Activated B cell treated with CpG ODN at 0.5 μM for 24 hours (primary cell): ENCODE data around the gene NMT1. TPM values are rescaled to one million over a fixed set of nuclear protein-coding genes. Genes with fewer than 3 reads are reported as not detected.

ENCODE experiments used
- ATAC-seq: fragments of 200-7000 bp; cut with Tn5 transposase; one replicate; pipeline ENCODE4 v1.10.0; 2021; ENCODE audit warnings: low read depth, mild to moderate bottlenecking, moderate library complexity
- CTCF ChIA-PET: fragments of 350-600 bp; sonication (Branson Sonifier 250); formaldehyde crosslinking; loops from one replicate; lab custom pipeline; 2021; ENCODE audit warnings: antibody characterized with exemption; lab: Charles Lee
- POLR2A ChIA-PET: fragments of 350-600 bp; sonication (Branson Sonifier 250); formaldehyde crosslinking; loops from one replicate; lab custom pipeline; 2021; ENCODE audit warnings: antibody characterized with exemption; lab: Charles Lee
- DNase-seq: peaks from one replicate; pipeline ENCODE4 v3.0.0; 2022
- H3K27ac Mint-ChIP-seq: one replicate; pipeline ENCODE4 v1.8.0; 2020; ENCODE audit warnings: mixed read lengths
- H3K27me3 Mint-ChIP-seq: one replicate; pipeline ENCODE4 v1.8.0; 2021; ENCODE audit warnings: mixed read lengths
- H3K36me3 Mint-ChIP-seq: one replicate; pipeline ENCODE4 v1.8.0; 2021; ENCODE audit warnings: low read depth, mixed read lengths
- H3K4me1 Mint-ChIP-seq: one replicate; pipeline ENCODE4 v1.8.0; 2021; ENCODE audit warnings: mixed read lengths
- H3K4me3 Mint-ChIP-seq: one replicate; pipeline ENCODE4 v1.8.0; 2020; ENCODE audit warnings: mild to moderate bottlenecking, mixed read lengths
- H3K9me3 Mint-ChIP-seq: one replicate; pipeline ENCODE4 v1.8.0; 2020; ENCODE audit warnings: mixed read lengths
- CTCF ChIP-seq: fragments of 200-600 bp; IDR thresholded peaks from one replicate; pipeline ENCODE4 v1.8.0; 2022; ENCODE audit warnings: antibody characterized with exemption, mild to moderate bottlenecking
- intact Hi-C: fragments of 100-400 bp; cut with micrococcal nuclease; formaldehyde crosslinking; loops from one replicate; pipeline ENCODE4 v1.15.1; 2024
- total RNA-seq: library from RNA; stranded (reverse); gene quantifications from 2 replicates; pipeline ENCODE4 v1.2.3, GENCODE V29; 2022

NMT1 gene
- total RNA-seq, 1 donor from 2014 or later = 154 TPM

GRCh38 chr17:45155483-45155882, 94.4 kb downstream of the NMT1 start:
- no peaks in the 10 kb centered on the region for H3K9me3 Mint-ChIP-seq
- peak overlapping the region; percentile 56 for H3K27ac Mint-ChIP-seq
- ChIA-PET POLR2A (interaction anchor here (0.6 to 1.7 kb wide), 7 partner anchors 10 to 1930 kb away, joined by 3 to 9 read pairs (median 5); partner anchors contain the start of gene ACBD4), CTCF (interaction anchor here (0.9 to 1.2 kb wide), 2 partner anchors 20 to 42 kb away, joined by 5 to 7 read pairs; partner anchors contain the start of gene ACBD4)
- H3K4me1 Mint-ChIP-seq = peaks cover 56% of the 10 kb centered on the region
- no peak overlapping the region for H3K4me3 Mint-ChIP-seq
- H3K27me3 Mint-ChIP-seq = no peaks in the 10 kb centered on the region
- intact Hi-C loops = no loop called here
- ATAC-seq (no peak), DNase-seq (no peak)
- H3K36me3 Mint-ChIP-seq = peaks cover 27% of the 10 kb centered on the region
- TF ChIP-seq CTCF = no peak

GRCh38 chr17:45156242-45156641, 95.1 kb downstream of the NMT1 start:
- peaks cover 48% of the 10 kb centered on the region for H3K4me1 Mint-ChIP-seq
- ATAC-seq (no peak), DNase-seq (no peak)
- H3K27me3 Mint-ChIP-seq = no peaks in the 10 kb centered on the region
- H3K27ac Mint-ChIP-seq = peak overlapping the region; percentile 56
- H3K9me3 Mint-ChIP-seq = no peaks in the 10 kb centered on the region
- H3K36me3 Mint-ChIP-seq = peaks cover 29% of the 10 kb centered on the region
- intact Hi-C loops = no loop called here
- POLR2A ChIA-PET = interaction anchor here (0.6 to 1.7 kb wide), 5 partner anchors 8 to 236 kb away, joined by 3 to 11 read pairs (median 3); partner anchors contain the start of genes ACBD4 and HEXIM1
- H3K4me3 Mint-ChIP-seq = no peak overlapping the region
- CTCF ChIA-PET = interaction anchor here (1.1 kb wide), 1 partner anchor 21 kb away, joined by 7 read pairs; the partner anchor contains the start of gene ACBD4
- no peak for TF ChIP-seq CTCF

Other genes with a start within 250 kb of the NMT1 start
- 0.20 TPM in 2 replicates for gene GJC1, start 231.0 kb upstream of the NMT1 start, total RNA-seq
- not detected in 2 replicates for gene HIGD1B, start 213.4 kb upstream of the NMT1 start, total RNA-seq
- gene EFTUD2, start 161.9 kb upstream of the NMT1 start, total RNA-seq = 168 and 192 TPM in 2 replicates
- not detected in 2 replicates for gene GFAP, start 145.8 kb upstream of the NMT1 start, total RNA-seq
- 0.49 and 1.7 TPM in 2 replicates for gene KIF18B, start 113.5 kb upstream of the NMT1 start, total RNA-seq
- gene C1QL1, start 93.0 kb upstream of the NMT1 start, total RNA-seq = not detected in 2 replicates
- gene DCAKD, start 9.7 kb upstream of the NMT1 start, total RNA-seq = 12.9 and 15.6 TPM in 2 replicates
- gene PLCD3, start 71.2 kb downstream of the NMT1 start, total RNA-seq = 0.61 and 1.4 TPM in 2 replicates
- gene ACBD4, start 74.4 kb downstream of the NMT1 start, total RNA-seq = 20.1 and 20.6 TPM in 2 replicates
- 19.5 and 21.5 TPM in 2 replicates for gene HEXIM1, start 87.2 kb downstream of the NMT1 start, total RNA-seq
- gene HEXIM2, start 100.6 kb downstream of the NMT1 start, total RNA-seq = 8.9 and 11.1 TPM in 2 replicates
- gene FMNL1, start 160.6 kb downstream of the NMT1 start, total RNA-seq = 310 and 351 TPM in 2 replicates
- 0.27 and 0.39 TPM in 2 replicates for gene SPATA32, start 200.8 kb downstream of the NMT1 start, total RNA-seq